ENCODE results near the gene ITGA4. TPM values are rescaled to one million over a fixed set of nuclear protein-coding genes. Genes with fewer than 3 reads are reported as not detected.

The ITGA4 gene
- total RNA-seq, 2 donors from 2014 or later: 10.5 to 12.4 TPM

GRCh38 chr2:181563101-181563692, 106.0 kb downstream of the ITGA4 start:
- intact Hi-C loops (cut with DNase I): no loop called here
- DNase-seq (ENCODE audit: low spot score): no peak

GRCh38 chr2:181566334-181567032, 109.3 kb downstream of the ITGA4 start:
- intact Hi-C loops (cut with DNase I): no loop called here
- DNase-seq (ENCODE audit: low spot score): no peak

GRCh38 chr2:181570059-181570458, 112.9 kb downstream of the ITGA4 start:
- no peak for DNase-seq (ENCODE audit: low spot score)
- intact Hi-C loops (cut with DNase I): no loop called here

- DNase-seq (ENCODE audit: low spot score): no peak
- intact Hi-C loops (cut with DNase I): no loop called here
Measured at GRCh38 chr2:181570833-181571661, 113.9 kb downstream of the ITGA4 start.

GRCh38 chr2:181573140-181573736, 116.1 kb downstream of the ITGA4 start:
- no peak for DNase-seq (ENCODE audit: low spot score)
- intact Hi-C loops (cut with DNase I): no loop called here

- intact Hi-C loops (cut with DNase I): no loop called here
- DNase-seq (ENCODE audit: low spot score): no peak
Measured at GRCh38 chr2:181574321-181574720, 117.1 kb downstream of the ITGA4 start.

GRCh38 chr2:181575024-181575649, 118.0 kb downstream of the ITGA4 start:
- intact Hi-C loops (cut with DNase I): no loop called here
- no peak for DNase-seq (ENCODE audit: low spot score)

GRCh38 chr2:181575650-181576025, 118.5 kb downstream of the ITGA4 start:
- no peak for DNase-seq (ENCODE audit: low spot score)
- intact Hi-C loops (cut with DNase I): no loop called here

GRCh38 chr2:181576431-181576830, 119.2 kb downstream of the ITGA4 start:
- intact Hi-C loops (cut with DNase I): no loop called here
- DNase-seq (ENCODE audit: low spot score): no peak

- intact Hi-C loops (cut with DNase I): no loop called here
- DNase-seq (ENCODE audit: low spot score): no peak
Measured at GRCh38 chr2:181578829-181579228, 121.6 kb downstream of the ITGA4 start.

- no peak for DNase-seq (ENCODE audit: low spot score)
- intact Hi-C loops (cut with DNase I): no loop called here
Measured at GRCh38 chr2:181581534-181581933, 124.3 kb downstream of the ITGA4 start.

- no peak for DNase-seq (ENCODE audit: low spot score)
- intact Hi-C loops (cut with DNase I): no loop called here
Measured at GRCh38 chr2:181585732-181586131, 128.5 kb downstream of the ITGA4 start.

Other genes starting within 250 kb of the ITGA4 start
- gene CERKL, start 199.7 kb downstream of the ITGA4 start, total RNA-seq: not detected
- not detected for gene NEUROD1, start 223.1 kb downstream of the ITGA4 start, total RNA-seq